Stimulated activated CD4-positive, alpha-beta T cell treated with anti-CD3 and anti-CD28 coated beads, Interleukin-1b, Interleukin-23, amount 100 ng/mL, for 4 hours (primary cell): ENCODE results near the gene LZTR1.
A peak's percentile ranks its signal among the peaks of the same experiment; 100 is the strongest.
"Not testable (repeated sequence)": the region's sequence is repeated elsewhere in the genome, so short reads cannot be mapped to it uniquely, and the experiment has no call there.

ENCODE experiments used
- DNase-seq, 2 donors: peaks; one replicate each; pipeline ENCODE4 v3.0.0-alpha.2; 2020; ENCODE audit warnings: low read depth in 2 of 2

LZTR1 gene

DNA sequence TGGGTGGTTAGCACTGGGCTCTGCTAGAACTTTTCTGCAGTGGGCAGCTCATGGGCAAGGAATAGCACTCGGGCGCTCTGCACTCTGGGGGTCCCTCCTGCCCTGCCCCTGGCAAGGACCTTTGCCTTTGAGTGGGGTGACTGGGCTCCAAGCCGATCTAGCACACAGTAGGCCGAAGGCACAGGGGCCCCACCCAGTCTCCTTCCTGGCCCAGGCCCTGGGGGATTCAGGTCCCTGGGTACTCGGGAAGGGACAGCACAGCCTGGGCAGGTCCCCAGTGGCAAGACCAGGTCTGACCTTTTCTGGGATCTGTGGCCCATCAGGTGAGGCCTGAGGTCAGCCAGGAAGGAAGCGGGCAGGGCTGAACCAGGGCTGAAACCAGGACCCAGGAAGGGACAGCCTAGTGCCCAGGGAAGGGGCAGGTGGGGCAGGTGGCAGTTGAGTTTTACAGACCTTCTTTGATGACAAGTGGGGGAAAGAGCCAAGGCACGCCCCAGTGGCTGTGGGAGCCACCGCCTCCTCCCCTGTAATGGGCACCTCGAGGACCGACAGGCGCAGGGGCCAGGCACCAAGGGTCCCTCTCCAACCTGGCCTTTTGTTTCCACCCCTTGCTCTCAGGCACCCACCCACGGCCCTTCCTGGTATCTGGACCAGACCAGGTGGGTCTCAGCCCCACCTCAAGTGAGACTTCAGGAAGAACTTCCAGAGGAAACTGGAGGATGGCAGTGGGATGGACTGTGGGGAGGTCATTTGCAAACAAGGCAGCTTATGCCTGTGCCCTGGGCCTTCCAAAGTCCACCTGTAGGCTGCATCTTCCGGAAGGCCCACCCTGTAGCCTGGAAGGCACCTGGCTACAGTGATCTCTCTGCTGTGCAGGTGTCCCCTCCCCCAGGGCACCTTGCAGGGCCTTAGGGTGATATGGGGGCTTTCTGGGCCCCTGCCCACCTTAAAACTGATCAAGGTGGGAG, 15.9 kb upstream of the LZTR1 start:
- no peak for DNase-seq

DNA sequence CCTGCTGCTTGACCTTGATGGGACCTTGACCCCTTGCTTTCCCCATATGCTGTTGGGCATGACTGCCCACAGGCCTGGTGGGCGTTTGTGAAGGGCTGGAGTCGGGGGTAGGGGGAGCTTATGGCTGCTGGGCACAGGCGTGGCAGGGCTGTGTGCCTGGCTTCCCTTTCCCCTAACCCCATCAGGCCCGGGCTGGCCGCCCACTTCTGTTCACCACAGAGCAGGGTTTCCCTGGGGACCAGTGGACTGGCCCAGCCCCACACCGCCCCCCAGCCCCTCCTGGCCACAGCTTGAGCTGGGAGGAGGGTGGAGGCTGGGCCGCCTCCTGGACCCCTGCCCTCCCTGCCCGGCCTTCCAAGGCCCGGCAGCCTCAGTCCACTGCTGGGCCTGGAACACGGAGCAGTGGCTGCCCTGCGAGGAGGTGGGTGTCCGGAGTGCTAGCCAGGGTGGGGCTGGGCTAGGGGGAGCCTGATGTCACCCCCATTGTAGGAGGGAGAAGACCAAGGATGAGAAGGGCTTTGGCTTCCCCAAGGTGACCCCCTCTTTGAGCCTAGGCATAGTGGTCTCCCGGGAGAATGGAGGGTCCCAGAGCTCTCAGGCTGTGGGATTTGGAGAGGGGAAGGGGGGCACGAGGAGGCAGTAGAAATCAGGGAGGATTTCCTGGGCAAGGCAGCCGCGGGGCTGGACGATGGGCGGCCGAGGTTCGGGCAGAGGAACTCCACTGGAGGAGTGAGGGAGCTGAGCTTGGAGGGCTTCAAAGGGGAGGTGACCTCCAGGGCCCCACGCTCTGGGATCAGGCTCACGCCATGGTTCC, 15.0 kb upstream of the LZTR1 start, which contains the start of gene AIFM3:
AIFM3 (plus strand) TSS at position 373 of the 814 bp plus-strand sequence. CDS start 690 bp downstream, outside the sequence.
- no peak for DNase-seq

DNA sequence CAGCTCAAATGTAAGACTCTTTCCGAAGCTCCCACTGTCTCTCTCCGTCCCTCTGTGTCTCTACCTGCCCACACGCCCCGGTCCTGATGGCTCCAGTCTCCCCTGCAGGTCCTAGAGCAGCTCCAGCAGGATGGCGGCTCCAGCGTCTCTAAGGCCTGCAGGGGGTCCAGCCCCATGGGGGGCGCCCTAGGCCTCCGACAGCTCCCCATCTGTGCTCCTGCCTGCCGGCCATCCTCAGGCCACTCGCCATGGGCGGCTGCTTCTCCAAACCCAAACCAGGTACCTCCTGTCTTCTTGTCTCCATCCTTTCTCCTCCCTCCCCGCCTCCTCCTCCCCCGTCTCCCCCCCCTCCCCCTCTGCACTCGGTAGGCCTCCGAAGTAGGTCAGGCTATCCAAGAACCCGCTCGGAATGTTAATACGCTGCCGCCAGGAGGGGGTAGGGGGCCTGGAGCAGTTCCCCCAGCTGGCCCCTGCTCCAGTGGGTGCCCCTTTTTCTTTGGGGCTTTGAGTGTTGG, 14.3 kb upstream of the LZTR1 start:
- DNase-seq = no peak

DNA sequence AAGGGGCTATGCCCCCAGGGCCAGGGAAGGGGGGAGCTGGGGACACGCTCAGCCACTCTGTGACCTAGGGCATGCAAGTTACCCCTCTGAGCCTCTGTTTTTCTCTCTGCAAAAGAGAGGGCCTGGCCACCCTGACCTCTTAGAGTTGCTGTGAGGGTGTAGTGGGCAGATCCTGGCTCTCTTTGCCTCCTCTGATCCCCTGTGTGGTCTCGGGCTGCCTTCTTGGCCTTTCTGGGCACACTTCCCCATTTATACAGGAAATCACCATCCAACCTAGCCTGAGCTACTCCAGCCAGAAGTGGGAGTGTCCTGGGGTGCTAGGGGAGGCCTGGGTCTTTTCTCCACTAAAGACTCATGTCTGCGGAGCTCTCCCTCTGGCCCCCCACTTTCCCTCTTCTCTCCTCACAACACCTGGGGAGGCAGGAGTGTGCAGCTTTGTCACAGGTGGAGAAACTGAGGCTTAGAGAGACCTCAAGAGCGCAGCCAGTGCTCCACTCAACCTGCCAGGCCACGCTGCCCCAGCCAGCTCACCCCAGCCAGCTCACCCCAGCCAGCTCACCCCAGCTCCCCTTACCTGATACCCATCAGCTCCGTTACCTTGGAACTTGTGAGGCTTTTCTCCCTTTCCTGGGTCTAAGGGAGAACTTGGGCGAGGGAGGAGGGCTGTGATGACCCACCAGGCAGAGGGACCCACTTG, 13.7 kb upstream of the LZTR1 start:
- no peak for DNase-seq

DNA sequence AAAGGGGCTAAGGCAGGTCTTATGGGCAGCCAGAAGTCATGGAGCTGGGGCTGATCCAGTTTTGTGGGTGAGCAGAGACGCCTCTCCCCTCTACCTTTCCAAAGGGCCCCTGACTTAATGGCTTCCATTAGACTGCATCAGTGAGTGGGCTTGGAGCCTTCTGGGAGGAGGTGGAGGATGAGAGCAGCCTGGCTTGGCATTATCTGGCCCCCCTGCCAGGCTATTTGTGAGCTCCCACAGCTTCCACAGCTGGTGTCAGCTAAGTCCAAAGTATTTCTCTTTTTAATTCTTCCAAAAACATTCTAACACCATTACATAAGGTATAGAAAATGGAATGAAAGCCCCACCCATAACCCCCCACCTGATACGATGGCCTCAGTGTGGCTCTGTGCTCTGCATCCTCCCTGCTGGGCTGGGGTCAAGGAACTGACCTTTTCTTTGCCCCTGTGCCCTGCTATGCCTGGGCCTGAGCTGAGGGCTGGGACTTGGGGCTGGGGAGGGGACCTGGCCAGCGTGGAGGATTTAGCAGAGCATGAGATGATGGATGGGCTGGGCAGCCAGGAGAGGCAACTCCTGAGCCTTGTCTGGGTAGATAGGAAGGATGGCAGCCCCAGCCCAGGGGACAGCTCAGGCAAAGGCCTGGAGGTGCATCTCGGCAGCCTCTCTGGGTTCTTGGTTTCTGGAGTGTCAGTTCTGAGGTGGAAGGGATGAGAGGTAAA, 11.0 kb upstream of the LZTR1 start:
- no peak for DNase-seq

DNA sequence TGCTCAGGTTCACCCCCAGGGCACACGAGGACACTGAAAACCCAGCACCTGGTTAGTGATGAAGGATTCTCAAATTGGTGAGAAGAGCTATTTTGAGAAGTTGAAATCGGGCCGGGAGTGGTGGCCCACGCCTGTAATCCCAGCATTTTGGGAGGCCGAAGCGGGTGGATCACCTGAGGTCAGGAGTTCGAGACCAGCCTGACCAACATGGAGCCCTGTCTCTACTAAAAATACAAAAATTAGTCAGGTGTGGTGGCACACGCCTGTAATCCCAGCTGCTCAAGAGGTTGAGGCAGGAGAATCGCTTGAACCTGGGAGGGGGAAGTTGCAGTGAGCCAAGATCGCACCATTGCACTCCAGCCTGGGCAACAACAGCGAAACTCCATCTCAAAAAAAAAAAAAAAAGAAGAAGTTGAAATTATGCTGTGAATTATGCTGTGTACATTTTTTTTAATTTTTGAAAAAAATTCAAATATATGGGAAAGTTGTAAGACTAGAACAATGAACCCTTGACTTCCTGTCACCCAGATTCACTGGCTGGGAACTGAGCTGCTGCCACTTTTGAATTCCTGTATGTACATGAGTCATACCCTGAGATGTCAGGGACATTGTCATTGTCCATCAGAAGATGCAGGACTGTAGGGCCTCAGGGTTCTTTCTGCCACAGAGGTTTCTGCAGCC, 9.9 kb upstream of the LZTR1 start:
- not testable (repeated sequence) for DNase-seq

DNA sequence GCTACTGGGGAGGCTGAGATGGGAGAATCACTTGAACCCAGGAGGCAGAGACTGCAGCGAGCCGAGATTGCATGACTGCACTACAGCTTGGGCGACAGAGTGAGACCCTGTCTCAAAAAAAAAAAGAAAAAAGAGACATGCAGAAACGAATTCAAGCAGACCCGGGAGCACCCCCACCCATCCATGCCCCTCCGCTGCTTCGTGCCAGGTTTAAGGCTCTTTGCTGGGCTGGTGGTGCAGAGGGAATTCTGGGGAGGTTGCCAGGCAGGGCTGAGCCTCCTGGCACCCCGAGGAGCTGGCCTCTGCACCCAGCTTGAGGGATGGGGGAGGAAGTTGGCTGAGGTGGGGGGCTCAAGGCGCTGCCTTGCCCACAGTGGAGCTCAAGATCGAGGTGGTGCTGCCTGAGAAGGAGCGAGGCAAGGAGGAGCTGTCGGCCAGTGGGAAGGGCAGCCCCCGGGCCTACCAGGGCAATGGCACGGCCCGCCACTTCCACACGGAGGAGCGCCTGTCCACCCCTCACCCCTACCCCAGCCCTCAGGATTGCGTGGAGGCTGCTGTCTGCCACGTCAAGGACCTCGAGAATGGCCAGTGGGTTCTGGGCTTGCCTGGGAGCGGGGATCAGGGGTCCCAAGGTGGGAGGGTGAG, 9.0 kb upstream of the LZTR1 start:
- DNase-seq = no peak

DNA sequence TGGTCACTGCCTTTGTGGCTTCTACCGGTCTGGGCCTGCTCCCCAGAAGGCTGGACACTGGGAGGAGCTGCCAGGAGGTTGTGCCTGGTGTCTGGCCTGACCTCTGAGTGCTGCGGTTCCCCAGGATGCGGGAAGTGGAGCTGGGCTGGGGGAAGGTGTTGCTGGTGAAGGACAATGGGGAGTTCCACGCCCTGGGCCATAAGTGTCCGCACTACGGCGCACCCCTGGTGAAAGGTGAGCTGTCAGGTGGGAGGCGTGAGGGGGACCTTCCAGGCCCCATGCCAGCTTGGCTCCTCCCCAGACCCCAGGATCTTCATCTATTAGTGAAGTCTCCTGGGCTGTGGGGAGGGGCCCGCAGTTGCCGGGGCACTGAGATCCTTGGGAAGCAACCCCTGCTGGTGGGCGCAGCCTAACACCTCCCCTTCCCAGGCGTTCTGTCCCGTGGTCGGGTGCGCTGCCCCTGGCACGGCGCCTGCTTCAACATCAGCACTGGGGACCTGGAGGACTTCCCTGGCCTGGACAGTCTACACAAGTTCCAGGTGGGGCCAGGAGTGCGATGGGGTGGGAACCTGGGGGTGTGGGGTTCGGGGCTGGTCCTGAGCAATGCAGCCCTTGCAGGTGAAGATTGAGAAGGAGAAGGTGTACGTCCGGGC, 8.3 kb upstream of the LZTR1 start:
- DNase-seq = no peak

DNA sequence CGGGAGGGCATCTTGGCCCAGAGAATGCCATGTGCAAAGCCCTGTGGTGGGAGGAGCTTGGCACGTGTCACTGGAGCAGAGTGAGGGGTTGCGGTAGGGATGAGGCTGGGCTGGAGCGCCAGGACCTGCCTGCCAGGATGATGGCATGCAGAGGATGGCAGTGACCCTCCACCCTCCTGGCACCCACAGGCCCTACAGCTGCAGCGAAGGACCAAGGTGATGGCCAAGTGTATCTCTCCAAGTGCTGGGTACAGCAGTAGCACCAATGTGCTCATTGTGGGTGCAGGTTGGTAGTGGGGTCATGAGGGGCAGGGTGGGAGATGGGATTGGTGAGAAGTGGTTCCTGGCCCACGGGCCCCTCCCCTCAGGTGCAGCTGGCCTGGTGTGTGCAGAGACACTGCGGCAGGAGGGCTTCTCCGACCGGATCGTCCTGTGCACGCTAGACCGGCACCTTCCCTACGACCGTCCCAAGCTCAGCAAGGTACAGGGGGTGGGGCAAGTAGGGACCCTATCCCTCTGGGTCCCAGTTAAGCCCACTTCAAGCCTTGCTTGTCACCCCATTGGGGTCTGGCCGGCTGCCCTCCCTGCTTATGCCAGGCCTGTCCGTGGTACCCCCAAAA, 7.7 kb upstream of the LZTR1 start:
- DNase-seq = no peak

DNA sequence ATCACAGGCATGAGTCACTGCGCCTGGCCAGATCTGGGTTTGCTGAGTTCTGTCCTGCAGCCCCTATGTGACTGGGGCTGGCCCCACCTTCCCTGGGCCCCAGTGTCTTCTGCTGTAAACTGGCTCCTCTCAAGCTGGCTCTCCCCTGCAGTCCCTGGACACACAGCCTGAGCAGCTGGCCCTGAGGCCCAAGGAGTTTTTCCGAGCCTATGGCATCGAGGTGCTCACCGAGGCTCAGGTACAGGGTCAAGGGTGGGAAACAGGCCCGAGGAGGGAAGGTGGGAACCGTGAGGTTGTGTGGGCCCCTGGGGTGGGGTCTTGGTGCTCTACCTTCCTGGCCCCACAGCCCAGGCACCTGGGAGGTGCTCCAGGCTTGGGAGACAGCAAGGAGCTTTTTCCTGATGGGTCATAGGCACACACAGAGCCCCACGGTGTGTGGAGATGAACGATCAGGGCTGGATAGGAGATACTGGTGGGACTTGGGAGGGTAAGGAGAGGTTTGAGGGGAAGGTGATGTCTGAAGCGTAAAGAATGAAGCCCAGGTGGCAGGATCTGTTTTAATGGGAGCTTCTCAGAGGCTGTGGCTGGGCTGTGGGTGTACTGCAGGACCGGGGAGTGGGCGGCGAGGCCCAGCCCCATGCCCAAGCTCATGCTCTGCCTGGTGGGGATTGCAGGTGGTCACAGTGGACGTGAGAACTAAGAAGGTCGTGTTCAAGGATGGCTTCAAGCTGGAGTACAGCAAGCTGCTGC, 6.4 kb upstream of the LZTR1 start:
- DNase-seq = no peak

DNA sequence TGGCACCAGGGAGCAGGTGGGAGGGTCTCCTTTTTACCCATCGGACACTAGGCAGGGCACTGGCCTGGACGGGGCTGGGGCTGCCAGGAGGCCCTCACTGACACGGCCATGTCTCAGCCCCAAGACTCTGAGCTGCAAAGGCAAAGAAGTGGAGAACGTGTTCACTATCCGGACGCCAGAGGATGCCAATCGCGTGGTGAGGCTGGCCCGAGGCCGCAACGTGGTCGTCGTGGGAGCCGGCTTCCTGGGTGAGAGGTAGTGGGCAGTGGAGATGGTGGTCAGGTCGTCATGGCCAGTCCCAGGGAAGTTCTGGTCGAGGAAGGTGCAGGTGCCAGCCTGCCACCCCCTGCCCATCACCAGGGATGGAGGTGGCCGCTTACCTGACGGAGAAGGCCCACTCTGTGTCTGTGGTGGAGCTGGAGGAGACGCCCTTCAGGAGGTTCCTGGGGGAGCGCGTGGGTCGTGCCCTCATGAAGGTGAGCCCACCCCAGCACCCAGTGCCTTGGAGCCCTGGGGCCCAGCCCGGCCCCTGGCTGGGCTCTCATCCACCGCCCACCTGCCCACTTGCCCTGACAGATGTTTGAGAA, 5.7 kb upstream of the LZTR1 start:
- DNase-seq = no peak

DNA sequence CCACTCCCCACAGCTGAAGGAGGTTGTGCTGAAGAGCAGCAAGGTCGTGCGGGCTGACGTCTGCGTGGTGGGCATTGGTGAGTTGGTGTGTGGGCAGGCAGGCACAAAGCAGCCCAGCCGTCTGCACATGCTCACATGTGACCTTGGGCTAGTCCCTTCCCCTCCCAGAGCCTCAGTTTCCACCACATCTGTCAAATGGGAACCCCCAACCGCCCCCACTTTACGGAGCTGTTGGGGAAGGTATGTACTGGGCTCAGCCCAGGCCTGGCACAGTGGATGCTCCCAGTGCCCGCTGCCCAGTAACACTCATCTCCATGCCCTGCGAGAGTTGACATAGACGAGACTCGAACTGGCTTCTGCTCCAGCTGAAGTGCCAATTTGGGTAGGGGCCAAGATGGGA, 5.1 kb upstream of the LZTR1 start:
- no peak for DNase-seq

DNA sequence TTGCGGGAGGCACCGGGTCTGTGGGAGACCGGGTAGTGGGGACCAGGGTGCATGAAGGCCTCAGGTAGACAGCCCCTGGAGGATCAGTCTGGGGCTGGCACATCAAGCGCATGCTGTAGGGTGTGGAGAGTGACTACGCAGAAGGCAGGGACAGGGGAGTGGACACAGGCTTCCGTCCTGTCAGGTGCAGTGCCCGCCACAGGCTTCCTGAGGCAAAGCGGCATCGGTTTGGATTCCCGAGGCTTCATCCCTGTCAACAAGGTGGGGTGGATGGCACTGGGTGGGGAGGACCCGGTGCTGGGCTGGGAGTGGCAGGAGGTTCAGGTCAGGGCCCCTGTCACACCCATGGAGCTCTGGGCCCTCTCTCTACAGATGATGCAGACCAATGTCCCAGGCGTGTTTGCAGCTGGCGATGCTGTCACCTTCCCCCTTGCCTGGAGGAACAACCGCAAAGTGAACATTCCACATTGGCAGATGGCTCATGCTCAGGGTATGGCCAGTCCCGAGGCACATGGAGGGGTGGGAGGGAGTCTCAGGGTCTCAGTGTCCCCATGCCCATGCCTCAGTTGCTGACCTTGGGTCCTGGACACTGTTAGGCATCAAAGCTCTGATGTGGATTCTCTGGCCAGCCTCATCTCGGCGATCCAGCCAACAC, 4.5 kb upstream of the LZTR1 start:
- DNase-seq = no peak

DNA sequence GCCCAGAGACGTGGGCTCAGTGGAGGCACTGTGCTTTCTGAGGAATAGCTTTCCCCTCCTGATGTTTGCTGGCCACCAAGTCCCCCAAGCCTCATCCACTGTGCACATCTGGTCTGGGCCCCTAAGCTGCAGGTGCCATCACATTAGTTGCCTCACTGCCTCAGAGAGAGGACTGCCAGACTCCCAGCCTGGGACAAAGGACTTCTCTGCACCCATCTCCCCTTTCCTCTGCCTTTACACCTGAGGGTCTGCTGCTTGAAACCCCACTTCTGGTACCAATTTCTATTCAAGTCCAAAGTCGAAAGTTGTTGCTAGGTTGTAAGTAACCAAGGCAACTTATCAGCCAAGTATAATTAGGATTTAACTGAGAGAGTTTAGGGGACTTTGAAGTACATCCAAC, 3.7 kb upstream of the LZTR1 start:
- DNase-seq = no peak

DNA sequence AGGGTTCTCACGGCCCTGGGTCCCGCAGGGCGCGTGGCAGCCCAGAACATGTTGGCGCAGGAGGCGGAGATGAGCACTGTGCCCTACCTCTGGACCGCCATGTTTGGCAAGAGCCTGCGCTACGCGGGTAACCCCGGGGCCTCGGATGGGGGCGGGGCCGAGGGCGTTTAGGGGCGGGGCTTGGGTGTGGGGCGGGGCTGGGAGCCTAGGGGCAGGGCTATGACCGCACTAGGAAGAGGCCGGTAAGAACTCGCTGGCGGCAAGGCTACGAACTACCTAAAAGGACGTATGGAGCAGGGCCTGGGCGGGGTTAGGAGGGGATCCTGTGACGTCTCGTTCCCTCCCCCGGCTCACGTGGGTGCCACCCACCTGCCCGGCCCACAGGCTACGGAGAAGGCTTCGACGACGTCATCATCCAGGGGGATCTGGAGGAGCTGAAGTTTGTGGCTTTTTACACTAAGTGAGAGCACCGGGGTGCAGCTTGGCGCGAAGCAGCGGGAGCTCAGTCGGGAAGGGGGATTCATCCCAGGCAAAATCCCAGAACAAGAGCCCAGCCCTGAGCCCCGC, 2.8 kb upstream of the LZTR1 start:
- peak; percentile 55 to 56 for DNase-seq

DNA sequence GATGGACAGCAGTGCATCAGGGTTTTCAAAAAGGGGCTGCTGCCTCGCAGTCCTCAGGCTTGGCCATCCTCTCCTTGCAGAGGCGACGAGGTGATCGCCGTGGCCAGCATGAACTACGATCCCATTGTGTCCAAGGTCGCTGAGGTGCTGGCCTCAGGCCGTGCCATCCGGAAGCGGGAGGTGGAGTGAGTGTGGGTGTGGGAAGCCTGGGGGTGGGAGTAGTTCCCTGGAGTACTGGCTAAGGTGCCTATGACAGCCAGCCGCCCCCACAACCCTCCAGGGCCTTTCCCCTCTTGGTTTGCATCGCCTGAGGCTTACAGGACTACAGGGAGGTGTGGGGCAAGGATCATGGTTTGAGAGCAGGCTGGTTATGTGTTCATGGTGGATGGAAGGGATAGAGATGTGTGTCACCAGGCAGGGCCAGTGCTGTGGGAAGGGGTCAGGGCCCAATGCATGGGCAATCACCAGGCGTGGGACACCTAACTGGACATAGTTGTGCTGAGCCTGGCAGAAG, 2.1 kb upstream of the LZTR1 start:
- no peak for DNase-seq

DNA sequence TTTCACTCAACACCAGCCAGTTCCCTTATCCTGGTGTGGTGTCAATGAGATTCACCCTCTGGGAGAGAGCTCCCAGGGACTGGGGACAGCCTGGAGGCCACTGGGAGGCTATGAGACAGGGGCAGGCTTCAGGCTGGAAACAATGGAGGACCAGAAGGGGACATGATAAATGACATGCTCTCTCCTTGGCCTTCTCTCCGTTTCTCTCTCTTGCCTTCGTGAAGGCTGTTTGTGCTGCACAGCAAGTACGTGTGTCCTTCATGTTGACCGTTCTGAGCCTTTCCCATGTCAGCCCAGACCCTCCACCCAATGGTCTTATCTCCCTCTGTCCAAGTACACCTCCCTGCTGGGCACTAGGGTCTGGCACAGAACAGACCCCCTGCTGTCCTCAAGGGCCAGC, 1.6 kb upstream of the LZTR1 start:
- DNase-seq = no peak
